ENCODE results near the gene LMOD1. TPM values are rescaled to one million over a fixed set of nuclear protein-coding genes. Genes with fewer than 3 reads are reported as not detected.
A peak's percentile ranks its signal among the peaks of the same experiment; 100 is the strongest.
"Not testable (repeated sequence)": the region's sequence is repeated elsewhere in the genome, so short reads cannot be mapped to it uniquely, and the experiment has no call there.

LMOD1 gene
- total RNA-seq, 2 experiments from 2014 or later, result not detected

- Mint-ChIP-seq H3K27me3 (no peaks in the 10 kb centered on the region), H3K27ac (no peak overlapping the region), H3K36me3 (ENCODE audit: low read depth) (no peaks in the 10 kb centered on the region), H3K4me3 (no peak overlapping the region), H3K9me3 (no peaks in the 10 kb centered on the region), H3K4me1 (ENCODE audit: low read depth) (peaks cover 6% of the 10 kb centered on the region)
- ChIA-PET POLR2A (interaction anchor here (0.5 kb wide), 1 partner anchor 47 kb away, joined by 3 read pairs; no protein-coding TSS in a partner anchor), CTCF (interaction anchor here (3.2 kb wide), 1 partner anchor 10 kb away, joined by 19 read pairs; no protein-coding TSS in a partner anchor)
- ATAC-seq (no peak), DNase-seq (no peak)
- no peak for TF ChIP-seq CTCF (IDR thresholded peaks at IDR 0.05)
- intact Hi-C loops (cut with micrococcal nuclease), result no loop called here
Observed at GRCh38 chr1:201906336-201906735, 40.0 kb downstream of the LMOD1 start.

GRCh38 chr1:201905234-201905890 lies 41.0 kb downstream of the LMOD1 start:
- POLR2A ChIA-PET, result no interaction called here

GRCh38 chr1:201904579-201904978 lies 41.8 kb downstream of the LMOD1 start:
- intact Hi-C loops (cut with micrococcal nuclease), result no loop called here
- ChIA-PET CTCF (interaction anchor here (0.7 to 1.3 kb wide), 2 partner anchors 8 to 12 kb away, joined by 3 to 5 read pairs; no protein-coding TSS in a partner anchor), POLR2A (no interaction called here)
- TF ChIP-seq CTCF (IDR thresholded peaks at IDR 0.05), result no peak
- ATAC-seq, result no peak
- Mint-ChIP-seq H3K9me3 (no peaks in the 10 kb centered on the region), H3K27me3 (no peaks in the 10 kb centered on the region), H3K36me3 (ENCODE audit: low read depth) (no peaks in the 10 kb centered on the region), H3K4me3 (no peak overlapping the region), H3K4me1 (ENCODE audit: low read depth) (peaks cover 6% of the 10 kb centered on the region), H3K27ac (no peak overlapping the region)
- no peak for DNase-seq

More at GRCh38 chr1:201905234-201905890, 41.0 kb downstream of the LMOD1 start:
- H3K27me3 Mint-ChIP-seq, result no peaks in the 10 kb centered on the region
- ATAC-seq (peak; percentile 76), DNase-seq (peak; percentile 46)
- no peaks in the 10 kb centered on the region for H3K9me3 Mint-ChIP-seq
- no peak overlapping the region for H3K27ac Mint-ChIP-seq
- no peaks in the 10 kb centered on the region for H3K36me3 Mint-ChIP-seq (ENCODE audit: low read depth)
- peaks cover 6% of the 10 kb centered on the region for H3K4me1 Mint-ChIP-seq (ENCODE audit: low read depth)
- intact Hi-C loops (cut with micrococcal nuclease), result no loop called here
- TF ChIP-seq CTCF (IDR thresholded peaks at IDR 0.05), result no peak
- CTCF ChIA-PET, result interaction anchor here (3.2 kb wide), 1 partner anchor 9 kb away, joined by 19 read pairs; no protein-coding TSS in a partner anchor
- H3K4me3 Mint-ChIP-seq, result no peak overlapping the region

GRCh38 chr1:201903135-201903534 lies 43.2 kb downstream of the LMOD1 start:
- no peaks in the 10 kb centered on the region for H3K36me3 Mint-ChIP-seq (ENCODE audit: low read depth)
- ChIA-PET POLR2A (interaction anchor here (0.8 kb wide), 1 partner anchor 12 kb away, joined by 3 read pairs; no protein-coding TSS in a partner anchor), CTCF (interaction anchor here (1.3 kb wide), 1 partner anchor 69 kb away, joined by 3 read pairs; no protein-coding TSS in a partner anchor)
- H3K4me3 Mint-ChIP-seq, result no peak overlapping the region
- H3K4me1 Mint-ChIP-seq (ENCODE audit: low read depth), result peaks cover 6% of the 10 kb centered on the region
- no peak for TF ChIP-seq CTCF (IDR thresholded peaks at IDR 0.05)
- intact Hi-C loops (cut with micrococcal nuclease), result no loop called here
- H3K9me3 Mint-ChIP-seq, result no peaks in the 10 kb centered on the region
- DNase-seq, result no peak
- H3K27me3 Mint-ChIP-seq, result no peaks in the 10 kb centered on the region
- no peak for ATAC-seq
- H3K27ac Mint-ChIP-seq, result no peak overlapping the region

GRCh38 chr1:201902198-201902597 lies 44.1 kb downstream of the LMOD1 start:
- ChIA-PET CTCF (no interaction called here), POLR2A (interaction anchor here (0.8 kb wide), 1 partner anchor 13 kb away, joined by 3 read pairs; no protein-coding TSS in a partner anchor)
- DNase-seq (no peak), ATAC-seq (no peak)
- no peak for TF ChIP-seq CTCF (IDR thresholded peaks at IDR 0.05)
- no peaks in the 10 kb centered on the region for H3K9me3 Mint-ChIP-seq
- intact Hi-C loops (cut with micrococcal nuclease), result no loop called here
- no peaks in the 10 kb centered on the region for H3K27me3 Mint-ChIP-seq
- no peaks in the 10 kb centered on the region for H3K36me3 Mint-ChIP-seq (ENCODE audit: low read depth)
- no peak overlapping the region for H3K4me3 Mint-ChIP-seq
- peaks cover 6% of the 10 kb centered on the region for H3K4me1 Mint-ChIP-seq (ENCODE audit: low read depth)
- no peak overlapping the region for H3K27ac Mint-ChIP-seq

- DNase-seq; H3K9me3 Mint-ChIP-seq; H3K27ac Mint-ChIP-seq; intact Hi-C loops (cut with micrococcal nuclease); ATAC-seq; H3K4me3 Mint-ChIP-seq; H3K27me3 Mint-ChIP-seq; POLR2A ChIA-PET; H3K36me3 Mint-ChIP-seq (ENCODE audit: low read depth); CTCF ChIA-PET: not testable (repeated sequence)
- peaks cover 10% of the 10 kb centered on the region for H3K4me1 Mint-ChIP-seq (ENCODE audit: low read depth)
Observed at GRCh38 chr1:201901036-201901435, 45.3 kb downstream of the LMOD1 start.

All from activated CD8-positive, alpha-beta T cell treated with anti-CD3 and anti-CD28 coated beads for 36 hours (primary cell).